ENCODE data around the gene NAT10.
"Not testable (repeated sequence)": the region's sequence is repeated elsewhere in the genome, so short reads cannot be mapped to it uniquely, and the experiment has no call there.

The NAT10 gene

DNA sequence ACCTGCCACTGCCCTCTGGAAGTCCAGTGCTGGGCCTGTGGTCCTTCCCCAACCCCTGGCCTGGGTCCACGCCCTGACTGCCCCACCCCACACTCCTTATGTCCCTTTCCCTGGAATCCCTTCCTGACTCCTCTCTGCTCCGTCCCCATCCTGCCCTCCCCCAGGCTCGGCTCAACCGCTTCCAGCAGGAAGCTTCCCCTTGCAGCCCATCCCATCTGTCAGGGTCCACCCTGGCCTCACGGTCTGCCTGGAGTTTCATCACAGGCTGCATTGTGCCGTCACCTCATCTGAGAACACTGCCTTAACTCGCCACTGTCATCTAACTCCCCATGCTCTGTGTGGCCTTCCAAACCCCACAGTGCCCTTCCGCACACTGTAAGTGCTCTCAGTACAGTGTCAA lies 64.3 kb downstream of the NAT10 start:
- DNase-seq, result no peak
- ATAC-seq, result no peak

DNA sequence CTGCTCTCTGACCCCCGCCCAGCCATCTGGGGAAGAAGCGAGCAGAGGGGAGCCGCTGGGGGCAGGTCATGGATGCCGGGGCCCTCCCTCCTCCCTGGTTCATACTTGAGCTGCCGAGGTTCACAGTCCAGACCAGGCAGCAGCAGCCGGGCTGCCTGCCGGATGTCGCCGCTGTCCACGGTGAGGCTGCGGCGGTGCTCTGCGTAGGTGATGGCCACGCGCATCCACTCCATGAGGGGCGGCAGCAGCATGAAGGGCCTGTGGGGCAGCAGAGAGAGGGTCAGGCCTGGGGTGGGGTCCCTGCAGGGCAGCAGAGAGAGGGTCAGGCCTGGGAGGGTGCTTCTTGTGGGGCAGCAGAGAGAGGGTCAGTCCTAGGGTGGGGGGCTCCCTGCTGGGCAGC lies 67.6 kb downstream of the NAT10 start:
- ATAC-seq, result no peak

DNA sequence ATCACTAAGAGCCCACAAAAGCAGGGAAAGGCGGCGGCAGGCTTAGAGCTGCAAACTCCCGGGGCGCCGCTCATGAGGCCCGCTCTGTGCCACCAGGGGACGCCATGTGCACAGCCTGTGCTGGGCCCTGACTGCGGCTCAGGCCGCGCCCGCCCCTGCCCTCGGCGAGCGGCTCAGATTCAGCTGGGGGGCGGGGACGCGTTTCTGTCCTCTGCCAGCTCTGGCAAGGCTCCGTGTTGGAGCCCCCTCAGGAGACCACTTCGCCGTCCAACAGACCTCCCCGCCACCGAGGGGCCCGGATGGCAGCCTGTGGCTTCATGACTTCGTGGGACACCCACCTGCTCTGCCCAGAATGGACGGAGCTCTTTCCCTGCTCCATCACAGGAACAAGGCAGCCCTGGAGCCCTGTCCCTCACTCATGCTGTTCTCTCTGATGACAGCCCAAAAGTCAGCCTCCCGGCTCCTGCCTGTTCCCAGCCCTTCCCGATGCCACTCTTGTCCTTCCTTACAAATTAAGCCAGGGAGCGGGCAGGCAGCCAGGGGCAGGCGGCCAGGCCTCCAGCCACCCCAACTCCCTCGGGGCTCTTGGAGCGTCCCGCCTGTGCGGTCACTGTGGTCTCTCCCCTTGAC lies 69.1 kb downstream of the NAT10 start:
- ATAC-seq (peak; percentile 97), DNase-seq (peak; percentile 90)

More for the DNA sequence above, 67.6 kb downstream of the NAT10 start:
- DNase-seq, result no peak

DNA sequence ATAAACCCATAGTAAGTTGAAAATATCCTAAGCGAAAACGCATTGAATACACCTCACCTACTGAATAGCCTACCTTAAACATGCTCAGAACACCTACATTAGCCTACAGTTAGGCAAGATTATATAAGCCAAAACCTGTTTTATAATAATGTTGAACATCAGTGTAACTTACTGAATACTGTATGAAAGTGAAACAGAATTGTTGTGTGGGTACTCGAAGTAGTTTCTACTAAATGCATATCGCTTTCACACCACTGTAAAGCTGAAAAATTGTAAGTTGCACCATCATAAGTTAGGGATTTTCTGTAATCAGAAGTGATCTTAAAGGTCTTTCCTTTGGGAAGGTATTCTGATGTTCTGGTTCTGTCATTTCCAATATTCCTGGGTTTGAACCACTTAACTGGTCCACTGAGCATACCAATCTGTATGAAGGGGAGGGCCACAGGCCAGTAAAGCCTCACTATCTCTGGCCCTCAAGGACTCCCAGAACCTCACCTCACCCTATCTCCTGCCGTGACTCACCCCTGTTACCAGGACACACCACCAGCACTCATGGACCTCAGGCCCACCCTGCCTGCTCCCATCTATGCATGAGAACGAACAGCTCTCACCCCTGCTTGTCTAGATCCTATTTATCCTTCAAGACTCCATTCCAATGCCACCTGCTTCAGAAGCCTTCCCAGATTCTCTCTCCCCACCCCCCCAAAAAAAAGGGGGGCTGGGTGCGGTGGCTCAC lies 70.0 kb downstream of the NAT10 start:
- no peak for ATAC-seq
- no peak for DNase-seq

DNA sequence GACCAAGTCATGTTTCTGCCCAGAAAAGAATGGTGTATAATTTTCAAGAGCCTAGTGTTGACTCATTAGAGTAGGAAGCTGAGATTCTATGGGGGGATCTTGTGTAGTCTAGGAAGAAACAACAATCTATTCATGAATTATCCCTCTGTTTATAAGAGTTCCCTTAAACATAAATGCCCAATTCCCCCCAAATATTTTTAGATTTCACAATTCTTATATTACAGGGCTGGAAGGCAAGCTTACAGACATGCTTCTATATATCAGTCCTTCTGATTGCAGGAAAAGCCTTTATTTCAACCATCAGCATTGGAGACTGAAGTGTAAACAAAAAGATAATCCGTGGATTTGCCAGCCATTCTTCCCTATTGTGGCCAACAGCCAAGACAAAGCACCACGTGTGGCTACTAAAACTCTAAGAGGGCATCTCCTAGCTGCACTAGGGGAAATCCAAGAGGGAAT lies 71.4 kb downstream of the NAT10 start:
- DNase-seq, result no peak
- ATAC-seq, result no peak

DNA sequence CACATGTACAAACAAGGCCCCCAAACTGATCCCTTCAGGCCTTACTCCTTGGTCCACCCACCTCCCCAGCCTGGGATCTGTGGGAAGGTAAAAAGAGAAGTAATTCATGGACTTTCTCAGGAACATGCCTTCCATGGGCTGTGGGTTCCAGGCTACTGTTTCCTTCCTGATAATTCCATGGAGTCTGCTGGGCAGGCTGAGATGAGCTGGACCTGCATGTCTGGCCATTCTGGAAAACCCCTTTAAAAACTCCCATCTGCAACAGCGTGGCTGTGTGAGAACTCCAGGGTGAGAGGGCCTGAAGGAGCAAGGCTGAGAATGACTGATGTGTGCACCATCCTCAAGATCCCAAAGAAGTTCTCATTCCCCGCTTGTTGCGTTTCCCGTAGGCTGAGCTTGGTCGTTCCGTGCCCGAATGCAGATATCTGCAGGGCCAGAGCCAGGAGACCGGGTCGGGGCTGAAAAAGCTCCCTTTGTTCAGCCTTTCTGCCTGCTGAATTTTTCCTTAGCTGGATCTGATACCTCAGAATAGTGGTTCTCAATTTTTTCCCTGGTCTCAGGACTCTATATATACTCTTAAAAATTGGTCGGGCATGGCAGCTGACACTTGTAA lies 72.9 kb downstream of the NAT10 start:
- ATAC-seq (no peak), DNase-seq (no peak)

DNA sequence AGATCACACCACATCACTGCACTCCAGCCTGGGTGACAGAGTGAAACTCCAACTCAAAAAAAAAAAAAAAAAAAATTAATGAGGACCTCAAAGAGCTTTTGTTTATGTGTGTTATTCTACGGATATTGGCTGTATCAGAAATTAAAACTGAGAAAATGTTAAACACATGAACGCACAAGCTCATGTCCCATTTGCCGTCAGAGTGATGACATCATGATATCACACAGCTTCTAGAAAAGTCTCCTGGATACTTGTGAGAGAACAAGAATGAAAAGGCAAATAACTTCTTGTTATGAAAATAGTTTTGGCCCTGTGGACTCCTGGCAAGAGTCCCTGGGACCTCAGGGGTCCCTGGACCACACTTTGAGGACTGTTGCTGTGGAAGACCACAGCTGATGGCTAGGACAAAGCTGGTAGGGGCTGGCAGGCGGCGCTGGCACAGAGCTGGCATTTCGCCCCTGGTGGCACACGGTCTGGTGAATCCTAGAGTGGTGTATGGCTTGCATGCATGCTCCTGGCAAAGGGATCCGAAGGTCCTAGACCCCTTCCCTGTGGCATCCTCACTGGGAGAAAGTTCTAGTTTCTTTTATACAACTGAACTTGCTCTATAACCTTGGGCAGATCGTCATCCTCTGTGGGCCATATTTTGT lies 73.7 kb downstream of the NAT10 start:
- DNase-seq (no peak), ATAC-seq (no peak)

DNA sequence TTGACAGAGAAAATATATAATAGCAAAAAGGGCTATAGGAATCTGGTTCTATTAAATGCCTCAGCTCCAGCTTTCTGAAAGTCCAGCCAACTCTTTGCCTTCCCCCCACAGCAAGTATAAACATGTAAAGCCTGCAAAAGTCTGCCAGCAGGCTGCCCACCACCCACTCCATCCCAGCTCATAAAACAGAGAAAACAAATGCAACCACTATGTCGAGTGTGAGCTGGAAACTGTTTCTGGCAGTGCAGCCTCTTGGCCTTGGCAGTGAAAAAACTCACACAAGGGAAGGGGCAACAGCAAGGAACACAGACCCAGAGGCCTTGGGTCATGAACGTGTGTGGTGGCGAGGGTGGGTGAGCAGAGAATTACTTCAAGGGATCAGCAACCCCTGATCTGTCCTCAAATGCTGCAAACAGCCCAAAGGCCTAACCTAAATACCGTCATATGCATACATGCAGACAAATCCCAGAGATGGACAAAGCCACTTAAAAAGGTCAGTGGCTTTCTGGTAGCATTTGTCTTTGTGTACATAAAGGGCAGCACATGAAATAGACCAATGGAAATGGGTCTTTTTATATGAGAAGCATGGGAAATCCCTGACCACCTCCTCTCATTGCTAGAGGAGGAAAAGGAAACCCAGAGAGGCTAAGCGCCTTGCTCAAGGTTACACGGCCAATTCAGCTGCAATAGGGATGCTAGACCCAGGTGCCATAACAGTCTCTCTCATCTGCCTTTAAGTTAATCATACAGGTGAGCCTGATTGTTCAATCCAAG lies 74.8 kb downstream of the NAT10 start:
- ATAC-seq, result peak; percentile 49

DNA sequence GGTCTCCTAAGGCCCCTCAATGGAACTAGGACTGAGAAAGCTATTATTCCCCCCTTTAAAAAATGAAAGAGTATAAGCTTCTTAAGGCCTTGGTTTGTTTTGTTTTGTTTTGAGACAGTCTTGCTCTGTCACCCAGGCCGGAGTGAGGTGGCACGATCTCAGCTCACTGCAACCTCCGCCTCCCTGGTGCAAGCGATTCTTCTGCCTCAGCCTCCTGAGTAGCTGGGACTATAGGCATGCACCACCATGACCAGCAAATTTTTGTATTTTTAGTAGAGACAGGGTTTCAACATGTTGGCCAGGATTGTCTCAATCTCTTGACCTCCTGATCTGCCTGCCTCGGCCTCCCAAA lies 75.4 kb downstream of the NAT10 start:
- peak; percentile 4 for ATAC-seq
- DNase-seq, result not testable (repeated sequence)

More for the DNA sequence above, 74.8 kb downstream of the NAT10 start:
- no peak for DNase-seq

DNA sequence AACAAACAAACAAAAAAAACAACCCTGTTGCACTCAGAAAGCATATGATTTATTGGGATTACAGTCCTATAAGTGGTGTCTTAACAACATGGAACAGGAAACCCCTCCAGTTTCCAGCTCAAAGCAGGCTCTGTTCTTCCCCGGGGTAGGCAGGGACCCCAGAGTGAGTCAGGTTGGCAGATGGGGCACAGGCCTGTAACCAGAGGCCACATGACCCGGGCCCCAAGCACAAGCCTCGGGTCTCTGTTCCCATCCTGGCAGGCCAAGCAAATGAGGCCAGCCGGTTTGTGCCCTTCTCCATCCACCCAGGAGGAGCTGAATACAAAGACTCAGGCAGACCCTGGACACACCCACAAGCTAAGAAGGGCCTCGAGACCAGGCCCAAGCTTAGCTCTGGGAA lies 75.8 kb downstream of the NAT10 start:
- no peak for DNase-seq
- no peak for ATAC-seq

DNA sequence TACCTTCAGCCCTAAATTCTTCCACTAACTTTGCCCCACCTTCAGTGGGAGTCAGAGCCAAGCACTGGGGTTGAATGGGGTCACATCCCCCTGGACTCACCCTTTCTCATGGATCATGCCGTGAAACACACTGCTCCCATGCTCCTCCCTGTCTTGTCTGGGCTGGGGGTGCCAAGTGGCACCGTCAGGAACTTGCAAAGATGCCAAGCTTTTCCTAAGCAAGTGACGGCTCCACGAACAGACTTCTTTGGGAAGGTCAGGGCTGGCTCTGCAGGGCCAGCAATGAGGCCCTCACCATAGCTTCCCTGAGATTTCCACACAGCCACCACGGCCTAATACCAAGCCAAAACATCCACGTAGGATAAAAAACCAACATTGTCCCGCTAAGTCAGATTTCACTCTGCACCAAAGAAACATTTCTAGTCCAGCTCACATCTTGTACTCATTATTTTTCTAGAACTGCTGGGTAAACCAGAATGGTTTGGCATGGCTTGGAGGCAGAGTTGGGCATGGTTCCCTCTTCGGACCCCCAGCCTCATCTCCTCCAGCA lies 76.5 kb downstream of the NAT10 start:
- DNase-seq (no peak), ATAC-seq (no peak)

DNA sequence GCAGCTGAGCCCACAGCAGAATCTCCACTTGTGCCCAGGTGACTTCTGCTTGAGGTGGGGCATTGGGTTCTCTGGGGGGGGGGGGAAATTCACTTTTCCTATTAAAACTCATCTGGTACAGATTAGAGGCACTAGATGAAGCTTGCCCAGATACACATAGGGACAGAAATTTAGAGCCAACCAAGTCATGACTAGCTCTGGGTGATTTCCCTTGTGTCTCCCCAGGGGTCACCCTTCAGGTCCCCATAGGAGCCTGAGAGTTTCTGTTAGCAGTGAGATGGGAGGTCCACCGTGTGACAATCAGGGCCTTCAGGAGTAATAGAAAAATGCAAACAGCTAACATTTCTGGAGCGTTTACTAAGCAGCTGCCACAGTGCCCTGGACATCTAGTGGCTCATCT lies 77.0 kb downstream of the NAT10 start:
- ATAC-seq (no peak), DNase-seq (no peak)

DNA sequence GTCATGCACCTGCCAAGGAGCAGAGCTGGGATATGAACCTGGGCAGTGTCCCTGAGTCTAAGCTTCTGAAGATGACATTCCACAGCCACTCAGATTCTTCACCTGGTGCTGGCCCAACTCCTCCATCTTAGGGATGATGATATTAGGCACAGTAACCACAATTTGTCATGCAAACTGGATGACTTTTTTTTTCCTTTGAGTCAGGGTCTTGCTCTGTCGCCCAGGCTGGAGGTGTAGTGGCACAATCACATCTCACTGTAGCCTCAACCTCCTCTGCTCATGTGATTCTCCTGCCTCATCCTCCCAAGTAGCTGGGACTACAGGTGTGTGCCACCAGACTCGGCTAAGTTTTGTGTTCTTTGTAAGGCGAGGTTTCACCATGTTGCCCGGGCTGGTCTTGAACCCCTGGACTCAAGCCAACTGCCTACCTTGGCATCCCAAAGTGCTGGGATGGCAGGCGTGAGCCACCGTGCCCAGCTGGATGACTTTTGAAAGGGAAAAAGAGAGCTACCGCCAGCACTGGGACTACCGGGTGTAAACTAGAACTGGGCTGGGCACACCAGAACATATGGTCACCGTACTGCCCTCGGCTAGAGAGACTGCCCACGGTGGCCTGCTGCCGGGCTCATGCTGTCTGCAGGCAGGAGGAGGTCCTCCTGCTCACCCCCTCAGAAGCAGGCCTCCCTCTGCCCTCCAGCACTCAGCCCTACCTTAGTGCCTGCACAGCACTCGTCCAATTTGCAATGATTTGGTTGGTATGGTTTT lies 77.7 kb downstream of the NAT10 start:
- DNase-seq, result no peak
- ATAC-seq, result peak; percentile 62

DNA sequence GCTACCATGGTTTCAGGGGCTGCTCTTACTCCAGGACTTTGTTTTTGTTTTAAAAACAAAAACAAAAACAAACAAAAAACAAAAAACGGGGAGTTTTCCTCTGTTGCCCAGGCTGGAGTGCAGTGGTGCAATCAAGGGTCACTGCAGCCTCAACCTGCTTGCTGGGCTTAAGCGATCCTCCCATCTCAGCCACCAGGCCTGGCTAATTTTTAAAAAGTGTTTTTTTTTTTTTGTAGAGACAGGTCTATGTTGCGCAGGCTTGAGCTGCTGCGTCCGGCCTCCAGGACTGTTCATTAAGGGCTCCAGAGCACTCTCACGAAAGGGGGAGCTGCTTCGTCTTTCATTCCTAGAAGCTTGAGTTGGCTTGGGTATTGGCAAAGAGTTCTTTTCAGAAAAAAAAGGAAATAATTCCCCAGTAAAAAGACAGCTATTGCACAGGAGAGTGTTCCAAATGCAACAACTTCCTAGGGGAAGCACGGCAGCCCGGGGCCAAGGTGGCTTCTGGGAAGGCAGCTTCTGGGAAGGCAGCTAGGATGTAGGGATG lies 78.5 kb downstream of the NAT10 start:
- ATAC-seq (no peak), DNase-seq (no peak)

DNA sequence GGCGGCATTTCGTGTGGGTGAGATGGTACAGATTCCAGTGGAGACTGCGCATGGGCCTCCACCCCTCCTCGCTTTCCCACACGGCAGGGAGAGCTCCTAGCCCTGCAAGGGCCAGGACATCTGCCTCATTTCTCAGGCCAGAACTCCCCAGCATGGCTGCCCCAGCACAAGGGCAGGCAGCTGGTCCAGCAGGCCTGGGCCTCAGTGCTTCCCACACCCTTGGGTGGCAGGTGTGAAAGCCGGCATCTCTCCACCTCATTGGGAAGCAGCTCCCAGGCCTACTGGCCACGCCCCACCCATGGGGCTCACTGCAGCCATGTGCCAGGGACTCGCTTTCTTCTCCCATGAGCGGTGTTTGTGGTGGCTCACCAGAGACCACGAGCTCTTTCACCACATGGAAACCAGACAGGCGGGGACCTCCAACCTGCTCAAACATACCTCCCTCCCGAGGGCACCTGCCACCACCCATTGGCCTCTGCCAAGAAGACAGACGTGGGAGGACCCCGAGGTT lies 79.1 kb downstream of the NAT10 start:
- ATAC-seq (no peak), DNase-seq (no peak)

DNA sequence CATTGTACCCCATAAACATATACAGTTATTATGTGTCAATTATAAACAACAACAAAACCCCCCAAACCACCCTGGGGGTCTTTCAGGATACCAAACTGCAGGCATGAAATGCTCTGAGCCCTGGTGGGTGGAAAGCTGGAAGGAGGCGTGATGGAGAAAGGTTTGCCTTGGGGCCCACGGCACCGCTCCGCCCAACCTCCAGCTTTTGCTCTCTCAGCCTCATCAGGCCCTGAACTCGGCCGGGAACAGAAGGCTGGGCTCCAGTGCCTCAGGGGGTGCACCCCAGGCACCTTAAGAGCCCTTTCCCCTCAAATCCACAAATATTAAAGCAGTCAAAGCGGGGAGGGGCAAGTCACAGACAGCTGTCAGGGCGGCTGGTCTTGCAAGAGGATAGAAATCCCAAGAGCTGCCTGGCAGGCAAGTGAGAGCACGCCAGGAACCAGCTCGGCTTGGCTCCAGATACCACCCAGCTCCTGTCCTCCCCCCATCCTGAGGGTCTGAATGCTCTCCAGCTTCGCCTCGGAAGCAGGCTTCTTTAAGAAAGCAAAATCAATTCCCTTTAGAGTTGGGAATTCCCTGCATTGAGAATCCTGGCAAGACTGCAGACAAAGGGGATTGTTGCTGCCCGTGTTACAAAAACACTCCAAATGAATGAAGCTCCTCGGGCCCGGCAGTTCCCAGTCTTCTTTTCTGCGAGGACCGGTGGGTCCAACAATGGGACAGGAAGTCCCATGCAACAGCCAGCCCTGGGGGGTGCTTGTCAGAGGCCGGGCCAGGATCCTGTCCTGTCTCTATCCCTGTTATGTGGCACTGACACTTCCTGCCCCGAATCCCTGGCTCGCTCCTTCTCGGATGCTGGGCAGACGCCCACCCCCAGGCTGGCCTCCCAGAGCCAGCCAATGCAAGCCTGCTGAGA lies 80.8 kb downstream of the NAT10 start:
- ATAC-seq, result no peak
- no peak for DNase-seq

DNA sequence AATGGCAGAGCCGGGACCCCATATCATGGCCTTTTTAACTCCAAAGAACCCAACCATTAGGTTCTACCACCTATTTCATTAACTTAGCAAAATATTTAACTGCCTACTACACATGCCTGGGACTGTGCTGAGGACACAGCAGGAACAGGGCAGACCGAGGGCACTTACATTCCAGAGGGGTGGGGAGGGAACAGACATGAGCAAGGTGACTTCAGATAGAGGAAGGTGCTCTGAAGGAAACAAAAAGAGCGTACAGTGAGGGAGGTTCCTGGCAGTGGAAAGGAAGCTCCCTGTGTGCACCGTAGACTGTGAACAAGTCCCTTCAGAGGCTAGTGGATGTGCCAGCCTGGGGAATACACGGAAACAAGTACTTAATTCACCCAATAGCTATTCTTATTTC lies 82.8 kb downstream of the NAT10 start:
- DNase-seq, result no peak
- no peak for ATAC-seq

DNA sequence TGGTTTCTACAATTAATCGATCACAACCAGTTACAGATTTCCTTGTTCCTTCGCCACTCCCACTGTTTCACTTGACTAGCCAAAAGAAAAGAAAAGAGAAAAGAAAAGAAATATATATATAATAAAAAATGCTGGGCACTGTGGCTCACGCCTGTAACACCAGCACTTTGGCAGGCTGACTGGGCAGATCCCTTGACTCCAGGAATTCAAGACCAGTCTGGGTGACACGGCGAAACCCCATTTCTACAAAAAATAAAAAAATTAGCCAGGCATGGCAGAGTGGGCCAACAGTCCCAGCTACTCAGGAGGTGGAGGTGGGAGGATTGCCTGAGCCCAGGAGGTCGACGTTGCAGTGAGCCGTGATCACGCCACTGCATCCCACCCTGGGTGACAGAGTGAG lies 83.8 kb downstream of the NAT10 start:
- DNase-seq (no peak), ATAC-seq (no peak)
